GM21526 (cell line): ENCODE data around the gene ZNF831.

ENCODE experiments used
- ATAC-seq: cut with Tn5 transposase; IDR thresholded peaks from one replicate; pipeline ENCODE4 v1.9.1; 2021; ENCODE audit warnings: moderate library complexity; ENCODE audit not compliant: unreplicated experiment, low FRiP score

Gene ZNF831

GRCh38 chr20:59207742-59208357, 44.2 kb downstream of the ZNF831 start:
- ATAC-seq = no peak

- no peak for ATAC-seq
Measured at GRCh38 chr20:59210186-59210585, 46.6 kb downstream of the ZNF831 start.

- ATAC-seq = no peak
Measured at GRCh38 chr20:59211208-59211765, 47.7 kb downstream of the ZNF831 start.

- ATAC-seq = no peak
Measured at GRCh38 chr20:59214073-59214472, 50.5 kb downstream of the ZNF831 start.

- ATAC-seq = no peak
Measured at GRCh38 chr20:59214606-59215547, 51.3 kb downstream of the ZNF831 start.

GRCh38 chr20:59217173-59217572, 53.6 kb downstream of the ZNF831 start:
- ATAC-seq = no peak

- no peak for ATAC-seq
Measured at GRCh38 chr20:59217794-59218280, 54.2 kb downstream of the ZNF831 start.

GRCh38 chr20:59219211-59219610, 55.6 kb downstream of the ZNF831 start:
- ATAC-seq = no peak

GRCh38 chr20:59220161-59220560, 56.5 kb downstream of the ZNF831 start:
- no peak for ATAC-seq

GRCh38 chr20:59221049-59221706, 57.6 kb downstream of the ZNF831 start:
- ATAC-seq = no peak

GRCh38 chr20:59221707-59222252, 58.2 kb downstream of the ZNF831 start:
- ATAC-seq = no peak

- peak; percentile 84 for ATAC-seq
Measured at GRCh38 chr20:59222253-59223181, 58.9 kb downstream of the ZNF831 start.

- no peak for ATAC-seq
Measured at GRCh38 chr20:59223182-59223601, 59.6 kb downstream of the ZNF831 start.

- ATAC-seq = no peak
Measured at GRCh38 chr20:59223750-59224149, 60.1 kb downstream of the ZNF831 start.

GRCh38 chr20:59224236-59224635, 60.6 kb downstream of the ZNF831 start:
- no peak for ATAC-seq

GRCh38 chr20:59230385-59230784, 66.8 kb downstream of the ZNF831 start:
- no peak for ATAC-seq

GRCh38 chr20:59231124-59231804, 67.6 kb downstream of the ZNF831 start:
- ATAC-seq = no peak

GRCh38 chr20:59232618-59233017, 69.0 kb downstream of the ZNF831 start:
- ATAC-seq = no peak

GRCh38 chr20:59235226-59235625, 71.6 kb downstream of the ZNF831 start:
- no peak for ATAC-seq
